ENCODE measurements around the gene CORIN. TPM values are rescaled to one million over a fixed set of nuclear protein-coding genes. Genes with fewer than 3 reads are reported as not detected.

CORIN gene
- total and polyA plus RNA-seq, 4 donors = 0.15 to 9.1 (median 1.0) TPM

DNA sequence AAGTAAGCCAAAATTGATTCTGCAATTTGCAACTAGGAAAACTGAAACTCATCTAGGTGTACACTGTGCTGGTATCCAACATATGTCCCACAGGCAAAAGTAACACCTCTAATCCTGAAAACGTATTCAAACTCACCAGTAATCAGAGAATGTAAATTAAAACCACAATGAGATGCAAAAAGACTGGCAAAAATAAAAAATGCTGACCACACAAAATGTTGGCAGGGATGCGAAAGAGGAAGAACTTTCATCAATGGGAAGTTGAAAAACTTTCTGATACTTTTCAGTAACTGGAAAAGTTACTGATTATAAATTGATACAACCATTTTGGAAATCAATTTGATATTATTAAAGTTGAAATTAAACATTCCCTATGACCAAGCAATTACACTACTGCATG lies 20.1 kb upstream of the CORIN start:
- 57 to 76% methylated on average over 2 of the region's 2 CpGs for WGBS, 2 donors
- H3K4me3 ChIP-seq = no peak overlapping the region
- TF ChIP-seq, protein P1, sequence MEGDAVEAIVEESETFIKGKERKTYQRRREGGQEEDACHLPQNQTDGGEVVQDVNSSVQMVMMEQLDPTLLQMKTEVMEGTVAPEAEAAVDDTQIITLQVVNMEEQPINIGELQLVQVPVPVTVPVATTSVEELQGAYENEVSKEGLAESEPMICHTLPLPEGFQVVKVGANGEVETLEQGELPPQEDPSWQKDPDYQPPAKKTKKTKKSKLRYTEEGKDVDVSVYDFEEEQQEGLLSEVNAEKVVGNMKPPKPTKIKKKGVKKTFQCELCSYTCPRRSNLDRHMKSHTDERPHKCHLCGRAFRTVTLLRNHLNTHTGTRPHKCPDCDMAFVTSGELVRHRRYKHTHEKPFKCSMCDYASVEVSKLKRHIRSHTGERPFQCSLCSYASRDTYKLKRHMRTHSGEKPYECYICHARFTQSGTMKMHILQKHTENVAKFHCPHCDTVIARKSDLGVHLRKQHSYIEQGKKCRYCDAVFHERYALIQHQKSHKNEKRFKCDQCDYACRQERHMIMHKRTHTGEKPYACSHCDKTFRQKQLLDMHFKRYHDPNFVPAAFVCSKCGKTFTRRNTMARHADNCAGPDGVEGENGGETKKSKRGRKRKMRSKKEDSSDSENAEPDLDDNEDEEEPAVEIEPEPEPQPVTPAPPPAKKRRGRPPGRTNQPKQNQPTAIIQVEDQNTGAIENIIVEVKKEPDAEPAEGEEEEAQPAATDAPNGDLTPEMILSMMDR (IDR thresholded peaks at IDR 0.05; ENCODE audit: control extremely low read depth, extremely low read depth) = no peak
- no peak overlapping the region for H3K9ac ChIP-seq (ENCODE audit: insufficient read depth in 1 of 2, low read length in 2 of 2)
- ATAC-seq (ENCODE audit: insufficient read depth, low FRiP score) (no peak), DNase-seq (no peak)
- no peaks in the 10 kb centered on the region for H3K9me3 ChIP-seq (ENCODE audit: control insufficient read depth in 4 of 4, insufficient read depth in 3 of 4, low read length in 3 of 4)
- peaks cover 2 to 13% (median 9%) of the 10 kb centered on the region in 4 donors for H3K36me3 ChIP-seq (ENCODE audit: control insufficient read depth in 4 of 4, insufficient read depth in 4 of 4, low read length in 4 of 4)
- no peaks in the 10 kb centered on the region for H3K4me1 ChIP-seq (ENCODE audit: control insufficient read depth in 5 of 5, insufficient read depth in 5 of 5, low read length in 5 of 5)
- H3K27ac ChIP-seq (ENCODE audit: low read depth in 1 of 2, low read length in 1 of 2) = no peak overlapping the region
- no peaks in the 10 kb centered on the region for H3K27me3 ChIP-seq (ENCODE audit: control insufficient read depth in 3 of 3, insufficient read depth in 3 of 3, low read length in 2 of 3)

DNA sequence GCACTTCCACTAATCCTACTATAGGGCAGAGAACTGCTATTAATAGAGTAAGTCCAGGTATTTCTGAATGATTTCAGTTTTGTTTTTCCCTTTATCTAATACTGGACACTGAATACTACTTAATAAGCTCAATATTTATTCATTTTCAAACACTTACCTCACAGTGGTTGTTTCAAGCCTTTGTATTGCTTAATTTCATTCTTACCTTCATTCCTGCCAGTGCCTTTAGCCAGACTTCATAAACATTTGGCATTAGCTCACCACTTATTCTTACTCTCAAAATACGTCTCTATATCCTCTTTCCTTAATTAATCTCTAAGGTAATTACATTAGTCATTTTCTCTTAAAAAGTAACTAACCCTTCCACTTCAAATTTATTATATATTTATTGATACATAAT lies 18.8 kb upstream of the CORIN start:
- DNase-seq (no peak), ATAC-seq (ENCODE audit: insufficient read depth, low FRiP score) (no peak)
- Histone ChIP-seq H3K4me1 (ENCODE audit: control insufficient read depth in 5 of 5, insufficient read depth in 5 of 5, low read length in 5 of 5) (peaks cover 0 to 2% (median 0%) of the 10 kb centered on the region in 5 donors), H3K27ac (ENCODE audit: low read depth in 1 of 2, low read length in 1 of 2) (no peak overlapping the region), H3K9ac (ENCODE audit: insufficient read depth in 1 of 2, low read length in 2 of 2) (no peak overlapping the region), H3K27me3 (ENCODE audit: control insufficient read depth in 3 of 3, insufficient read depth in 3 of 3, low read length in 2 of 3) (no peaks in the 10 kb centered on the region), H3K9me3 (ENCODE audit: control insufficient read depth in 4 of 4, insufficient read depth in 3 of 4, low read length in 3 of 4) (no peaks in the 10 kb centered on the region), H3K36me3 (ENCODE audit: control insufficient read depth in 4 of 4, insufficient read depth in 4 of 4, low read length in 4 of 4) (peaks cover 1 to 13% (median 9%) of the 10 kb centered on the region in 4 donors), H3K4me3 (no peak overlapping the region)
- TF ChIP-seq, protein P1 (IDR thresholded peaks at IDR 0.05; ENCODE audit: control extremely low read depth, extremely low read depth) = no peak
- WGBS, 2 donors = 81 to 87% methylated on average over 1 of the region's 1 CpG

DNA sequence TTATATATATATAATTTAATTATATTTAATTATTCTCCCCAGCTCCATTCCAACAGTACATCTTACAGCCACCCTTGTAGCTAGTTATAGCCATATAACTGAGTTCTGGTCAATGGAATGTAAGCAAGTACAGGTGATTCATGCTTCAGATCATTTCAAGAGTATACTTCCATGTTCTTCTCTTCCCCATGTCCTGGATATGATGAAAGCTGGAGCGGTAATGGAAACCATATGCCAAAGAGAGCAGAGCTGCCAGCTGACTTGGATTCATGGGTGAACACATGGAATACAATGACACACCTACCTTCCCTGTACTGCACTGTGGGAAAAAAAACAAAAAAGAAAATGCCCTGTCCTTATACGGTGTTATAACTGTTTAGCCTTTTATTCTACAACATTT lies 17.5 kb upstream of the CORIN start:
- Histone ChIP-seq H3K4me1 (ENCODE audit: control insufficient read depth in 5 of 5, insufficient read depth in 5 of 5, low read length in 5 of 5) (peaks cover 0 to 2% (median 0%) of the 10 kb centered on the region in 5 donors), H3K9me3 (ENCODE audit: control insufficient read depth in 4 of 4, insufficient read depth in 3 of 4, low read length in 3 of 4) (no peaks in the 10 kb centered on the region), H3K9ac (ENCODE audit: insufficient read depth in 1 of 2, low read length in 2 of 2) (no peak overlapping the region), H3K4me3 (no peak overlapping the region), H3K27me3 (ENCODE audit: control insufficient read depth in 3 of 3, insufficient read depth in 3 of 3, low read length in 2 of 3) (no peaks in the 10 kb centered on the region), H3K36me3 (ENCODE audit: control insufficient read depth in 4 of 4, insufficient read depth in 4 of 4, low read length in 4 of 4) (peaks cover 0 to 17% (median 7%) of the 10 kb centered on the region in 4 donors), H3K27ac (ENCODE audit: low read depth in 1 of 2, low read length in 1 of 2) (no peak overlapping the region)
- DNase-seq (no peak), ATAC-seq (ENCODE audit: insufficient read depth, low FRiP score) (no peak)
- WGBS, 2 donors = 95 to 98% methylated on average over 2 of the region's 2 CpGs
- TF ChIP-seq, protein P1 (IDR thresholded peaks at IDR 0.05; ENCODE audit: control extremely low read depth, extremely low read depth) = no peak

DNA sequence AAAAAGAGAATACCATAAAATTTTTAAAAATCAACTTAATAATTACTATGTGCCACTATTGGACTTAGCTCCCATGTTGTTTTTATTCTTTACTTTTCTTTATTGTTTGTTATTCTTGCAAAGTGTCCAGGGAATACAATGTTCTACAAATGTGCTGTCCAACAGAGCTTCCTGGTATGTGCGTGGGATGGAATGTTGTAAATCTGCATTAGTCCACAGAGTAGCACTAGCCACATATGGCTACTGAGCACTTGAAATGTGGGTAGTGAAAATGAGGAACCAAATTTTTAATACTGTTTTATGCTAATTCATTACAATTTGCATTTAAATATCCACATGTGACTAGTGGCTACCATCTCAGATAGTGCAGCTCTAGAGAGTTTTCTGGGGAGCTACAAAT lies 14.3 kb upstream of the CORIN start:
- ATAC-seq (ENCODE audit: insufficient read depth, low FRiP score) (no peak), DNase-seq (no peak)
- peak overlapping the region in 1 of 2 donors; percentile 2 for H3K27ac ChIP-seq (ENCODE audit: low read depth in 1 of 2, low read length in 1 of 2)
- H3K36me3 ChIP-seq (ENCODE audit: control insufficient read depth in 4 of 4, insufficient read depth in 4 of 4, low read length in 4 of 4) = peaks cover 0 to 14% (median 5%) of the 10 kb centered on the region in 4 donors
- H3K4me1 ChIP-seq (ENCODE audit: control insufficient read depth in 5 of 5, insufficient read depth in 5 of 5, low read length in 5 of 5) = peaks cover 0 to 2% (median 0%) of the 10 kb centered on the region in 5 donors
- H3K9me3 ChIP-seq (ENCODE audit: control insufficient read depth in 4 of 4, insufficient read depth in 3 of 4, low read length in 3 of 4) = no peaks in the 10 kb centered on the region
- WGBS, 2 donors = 79% methylated on average over 1 of the region's 1 CpG
- H3K4me3 ChIP-seq = no peak overlapping the region
- TF ChIP-seq, protein P1 (IDR thresholded peaks at IDR 0.05; ENCODE audit: control extremely low read depth, extremely low read depth) = no peak
- H3K9ac ChIP-seq (ENCODE audit: insufficient read depth in 1 of 2, low read length in 2 of 2) = no peak overlapping the region
- H3K27me3 ChIP-seq (ENCODE audit: control insufficient read depth in 3 of 3, insufficient read depth in 3 of 3, low read length in 2 of 3) = no peaks in the 10 kb centered on the region

Measured in lung (tissue), 12 donors.